AG08396 (cell line): ENCODE data around the gene COMMD2.

Source experiments
- DNase-seq: peaks from one replicate; pipeline ENCODE4 v3.0.0; 2012; ENCODE audit warnings: low spot score, mixed read lengths

The COMMD2 gene

GRCh38 chr3:149752051-149752787 lies at the start of gene COMMD2:
Gene COMMD2, minus strand, starts transcription at chr3:149752489. Its CDS starts 45 bp downstream, at chr3:149752444.
- DNase-seq = peak; percentile 88

GRCh38 chr3:149801639-149802038 lies 49.4 kb upstream of the COMMD2 start:
- DNase-seq = no peak

- DNase-seq = no peak
Measured at GRCh38 chr3:149801195-149801594, 48.9 kb upstream of the COMMD2 start.

- DNase-seq = no peak
Measured at GRCh38 chr3:149800693-149801092, 48.4 kb upstream of the COMMD2 start.

- no peak for DNase-seq
Measured at GRCh38 chr3:149796026-149796425, 43.7 kb upstream of the COMMD2 start.

- no peak for DNase-seq
Measured at GRCh38 chr3:149792452-149793270, 40.4 kb upstream of the COMMD2 start, which contains the start of gene ANKUB1. Gene ANKUB1, minus strand, starts transcription at chr3:149792554. Its CDS starts 188 bp downstream, at chr3:149792366.

GRCh38 chr3:149790698-149791097 lies 38.4 kb upstream of the COMMD2 start:
- no peak for DNase-seq

GRCh38 chr3:149790268-149790667 lies 38.0 kb upstream of the COMMD2 start:
- peak; percentile 19 for DNase-seq

- DNase-seq = peak; percentile 31
Measured at GRCh38 chr3:149784064-149784704, 31.9 kb upstream of the COMMD2 start.

- DNase-seq = peak; percentile 54
Measured at GRCh38 chr3:149783576-149783975, 31.3 kb upstream of the COMMD2 start.

- DNase-seq = no peak
Measured at GRCh38 chr3:149781741-149782140, 29.5 kb upstream of the COMMD2 start.

GRCh38 chr3:149781211-149781610 lies 28.9 kb upstream of the COMMD2 start:
- DNase-seq = no peak

GRCh38 chr3:149777414-149778214 lies 25.3 kb upstream of the COMMD2 start:
- DNase-seq = no peak

- no peak for DNase-seq
Measured at GRCh38 chr3:149776170-149776569, 23.9 kb upstream of the COMMD2 start.

- DNase-seq = no peak
Measured at GRCh38 chr3:149772861-149773260, 20.6 kb upstream of the COMMD2 start.

- DNase-seq = peak; percentile 43
Measured at GRCh38 chr3:149771652-149772271, 19.5 kb upstream of the COMMD2 start.

GRCh38 chr3:149770246-149770645 lies 18.0 kb upstream of the COMMD2 start:
- DNase-seq = no peak

GRCh38 chr3:149768704-149769103 lies 16.4 kb upstream of the COMMD2 start:
- DNase-seq = no peak

- no peak for DNase-seq
Measured at GRCh38 chr3:149767720-149768119, 15.4 kb upstream of the COMMD2 start.

- DNase-seq = peak; percentile 37
Measured at GRCh38 chr3:149765762-149766334, 13.6 kb upstream of the COMMD2 start.

GRCh38 chr3:149764302-149764701 lies 12.0 kb upstream of the COMMD2 start:
- no peak for DNase-seq
